Inflammatory macrophage (primary cell): ENCODE measurements around the gene CACNA2D1.

Source experiments
- DNase-seq, 2 donors: peaks; one replicate each; pipeline ENCODE4 v3.0.0-alpha.2; 2020 to 2022

The CACNA2D1 gene

GRCh38 chr7:82223580-82223979 lies 220.0 kb downstream of the CACNA2D1 start:
- no peak for DNase-seq

- no peak for DNase-seq
Observed at GRCh38 chr7:82221152-82221674, 222.4 kb downstream of the CACNA2D1 start.

GRCh38 chr7:82212466-82212865 lies 231.1 kb downstream of the CACNA2D1 start:
- DNase-seq, result no peak

GRCh38 chr7:82211333-82211732 lies 232.2 kb downstream of the CACNA2D1 start:
- no peak for DNase-seq

GRCh38 chr7:82210416-82211184 lies 233.0 kb downstream of the CACNA2D1 start:
- no peak for DNase-seq

- no peak for DNase-seq
Observed at GRCh38 chr7:82209179-82209747, 234.3 kb downstream of the CACNA2D1 start.

- no peak for DNase-seq
Observed at GRCh38 chr7:82204694-82205093, 238.9 kb downstream of the CACNA2D1 start.

- no peak for DNase-seq
Observed at GRCh38 chr7:82202965-82203364, 240.6 kb downstream of the CACNA2D1 start.

GRCh38 chr7:82202107-82202506 lies 241.5 kb downstream of the CACNA2D1 start:
- no peak for DNase-seq

GRCh38 chr7:82200601-82201000 lies 243.0 kb downstream of the CACNA2D1 start:
- DNase-seq, result no peak

GRCh38 chr7:82194016-82194643 lies 249.4 kb downstream of the CACNA2D1 start:
- no peak for DNase-seq

GRCh38 chr7:82188636-82189035 lies 254.9 kb downstream of the CACNA2D1 start:
- DNase-seq, result no peak

- DNase-seq, result no peak
Observed at GRCh38 chr7:82185443-82185842, 258.1 kb downstream of the CACNA2D1 start.

- DNase-seq, result no peak
Observed at GRCh38 chr7:82183634-82184033, 259.9 kb downstream of the CACNA2D1 start.

- no peak for DNase-seq
Observed at GRCh38 chr7:82179311-82179710, 264.3 kb downstream of the CACNA2D1 start.

GRCh38 chr7:82175319-82175718 lies 268.3 kb downstream of the CACNA2D1 start:
- no peak for DNase-seq

- DNase-seq, result no peak
Observed at GRCh38 chr7:82173400-82174021, 270.1 kb downstream of the CACNA2D1 start.

- DNase-seq, result no peak
Observed at GRCh38 chr7:82172881-82173280, 270.7 kb downstream of the CACNA2D1 start.

GRCh38 chr7:82172017-82172416 lies 271.6 kb downstream of the CACNA2D1 start:
- no peak for DNase-seq

GRCh38 chr7:82167558-82168314 lies 275.8 kb downstream of the CACNA2D1 start:
- DNase-seq, result no peak

GRCh38 chr7:82166260-82167015 lies 277.1 kb downstream of the CACNA2D1 start:
- DNase-seq, result no peak

GRCh38 chr7:82164813-82165212 lies 278.8 kb downstream of the CACNA2D1 start:
- no peak for DNase-seq
